ENCODE results near the gene C12orf54.
A peak's percentile ranks its signal among the peaks of the same experiment; 100 is the strongest.
"Not testable (repeated sequence)": the region's sequence is repeated elsewhere in the genome, so short reads cannot be mapped to it uniquely, and the experiment has no call there.

Gene C12orf54

GRCh38 chr12:48482198-48482597 lies at the start of gene C12orf54:
TSS of gene C12orf54 (plus strand) at chr12:48482498. CDS start at chr12:48483297, 799 bp downstream.
- Mint-ChIP-seq H3K27me3 (peaks cover 38% of the 10 kb centered on the region), H3K4me3 (no peak within 1 kb of the TSS), H3K27ac (ENCODE audit: low read depth) (no peak within 1 kb of the TSS), H3K9me3 (no peaks in the 10 kb centered on the region), H3K36me3 (ENCODE audit: insufficient read depth) (no peaks in the 10 kb centered on the region), H3K4me1 (no peaks in the 10 kb centered on the region)
- ATAC-seq (replicated peaks; ENCODE audit: extremely low read depth, poor library complexity, severe bottlenecking) (no peak), DNase-seq (ENCODE audit: low spot score in 2 of 2) (no peak)

- not testable (repeated sequence) for H3K27ac Mint-ChIP-seq (ENCODE audit: low read depth); H3K4me3 Mint-ChIP-seq; H3K36me3 Mint-ChIP-seq (ENCODE audit: insufficient read depth); ATAC-seq (replicated peaks; ENCODE audit: extremely low read depth, poor library complexity, severe bottlenecking); DNase-seq (ENCODE audit: low spot score in 2 of 2); H3K9me3 Mint-ChIP-seq; H3K4me1 Mint-ChIP-seq
- peaks cover 47% of the 10 kb centered on the region for H3K27me3 Mint-ChIP-seq
Measured at GRCh38 chr12:48434016-48434415, 48.3 kb upstream of the C12orf54 start.

GRCh38 chr12:48441069-48441468 lies 41.2 kb upstream of the C12orf54 start:
- H3K4me3 Mint-ChIP-seq: no peak overlapping the region
- H3K9me3 Mint-ChIP-seq: no peaks in the 10 kb centered on the region
- no peaks in the 10 kb centered on the region for H3K36me3 Mint-ChIP-seq (ENCODE audit: insufficient read depth)
- peaks cover 47% of the 10 kb centered on the region for H3K27me3 Mint-ChIP-seq
- H3K4me1 Mint-ChIP-seq: no peaks in the 10 kb centered on the region
- ATAC-seq (replicated peaks; ENCODE audit: extremely low read depth, poor library complexity, severe bottlenecking) (no peak), DNase-seq (ENCODE audit: low spot score in 2 of 2) (no peak)
- no peak overlapping the region for H3K27ac Mint-ChIP-seq (ENCODE audit: low read depth)

- no peak overlapping the region for H3K4me3 Mint-ChIP-seq
- no peak overlapping the region for H3K27ac Mint-ChIP-seq (ENCODE audit: low read depth)
- no peaks in the 10 kb centered on the region for H3K9me3 Mint-ChIP-seq
- H3K4me1 Mint-ChIP-seq: no peaks in the 10 kb centered on the region
- no peaks in the 10 kb centered on the region for H3K36me3 Mint-ChIP-seq (ENCODE audit: insufficient read depth)
- H3K27me3 Mint-ChIP-seq: peaks cover 36% of the 10 kb centered on the region
- no peak for DNase-seq (ENCODE audit: low spot score in 2 of 2)
- ATAC-seq (replicated peaks; ENCODE audit: extremely low read depth, poor library complexity, severe bottlenecking): no peak
Measured at GRCh38 chr12:48442179-48442847, 40.0 kb upstream of the C12orf54 start.

GRCh38 chr12:48445538-48445937 lies 36.8 kb upstream of the C12orf54 start:
- Mint-ChIP-seq H3K27ac (ENCODE audit: low read depth) (no peak overlapping the region), H3K36me3 (ENCODE audit: insufficient read depth) (no peaks in the 10 kb centered on the region), H3K9me3 (peaks cover 9% of the 10 kb centered on the region), H3K4me3 (no peak overlapping the region), H3K4me1 (no peaks in the 10 kb centered on the region), H3K27me3 (peaks cover 47% of the 10 kb centered on the region)
- no peak for ATAC-seq (replicated peaks; ENCODE audit: extremely low read depth, poor library complexity, severe bottlenecking)
- DNase-seq (ENCODE audit: low spot score in 2 of 2): no peak

- Mint-ChIP-seq H3K27me3 (peaks cover 49% of the 10 kb centered on the region), H3K36me3 (ENCODE audit: insufficient read depth) (no peaks in the 10 kb centered on the region), H3K4me1 (no peaks in the 10 kb centered on the region), H3K27ac (ENCODE audit: low read depth) (no peak overlapping the region), H3K4me3 (no peak overlapping the region), H3K9me3 (peaks cover 9% of the 10 kb centered on the region)
- DNase-seq (ENCODE audit: low spot score in 2 of 2) (no peak), ATAC-seq (replicated peaks; ENCODE audit: extremely low read depth, poor library complexity, severe bottlenecking) (no peak)
Measured at GRCh38 chr12:48446161-48446776, 36.0 kb upstream of the C12orf54 start.

GRCh38 chr12:48447755-48448154 lies 34.5 kb upstream of the C12orf54 start:
- H3K4me1 Mint-ChIP-seq: no peaks in the 10 kb centered on the region
- peaks cover 9% of the 10 kb centered on the region for H3K9me3 Mint-ChIP-seq
- no peaks in the 10 kb centered on the region for H3K36me3 Mint-ChIP-seq (ENCODE audit: insufficient read depth)
- ATAC-seq (replicated peaks; ENCODE audit: extremely low read depth, poor library complexity, severe bottlenecking): no peak
- peaks cover 37% of the 10 kb centered on the region for H3K27me3 Mint-ChIP-seq
- H3K27ac Mint-ChIP-seq (ENCODE audit: low read depth): no peak overlapping the region
- DNase-seq (ENCODE audit: low spot score in 2 of 2): no peak
- no peak overlapping the region for H3K4me3 Mint-ChIP-seq

GRCh38 chr12:48451372-48451771 lies 30.9 kb upstream of the C12orf54 start:
- ATAC-seq (replicated peaks; ENCODE audit: extremely low read depth, poor library complexity, severe bottlenecking): no peak

GRCh38 chr12:48452961-48453360 lies 29.3 kb upstream of the C12orf54 start:
- H3K27me3 Mint-ChIP-seq: peaks cover 22% of the 10 kb centered on the region
- not testable (repeated sequence) for H3K4me1 Mint-ChIP-seq; H3K27ac Mint-ChIP-seq (ENCODE audit: low read depth); H3K4me3 Mint-ChIP-seq; DNase-seq (ENCODE audit: low spot score in 2 of 2); H3K9me3 Mint-ChIP-seq; H3K36me3 Mint-ChIP-seq (ENCODE audit: insufficient read depth); ATAC-seq (replicated peaks; ENCODE audit: extremely low read depth, poor library complexity, severe bottlenecking)

More at GRCh38 chr12:48451372-48451771, 30.9 kb upstream of the C12orf54 start:
- H3K4me1 Mint-ChIP-seq: no peaks in the 10 kb centered on the region
- no peaks in the 10 kb centered on the region for H3K36me3 Mint-ChIP-seq (ENCODE audit: insufficient read depth)
- no peak for DNase-seq (ENCODE audit: low spot score in 2 of 2)
- H3K9me3 Mint-ChIP-seq: peaks cover 9% of the 10 kb centered on the region
- peaks cover 14% of the 10 kb centered on the region for H3K27me3 Mint-ChIP-seq
- no peak overlapping the region for H3K4me3 Mint-ChIP-seq
- H3K27ac Mint-ChIP-seq (ENCODE audit: low read depth): no peak overlapping the region

- no peak for DNase-seq (ENCODE audit: low spot score in 2 of 2)
- peaks cover 9% of the 10 kb centered on the region for H3K9me3 Mint-ChIP-seq
- no peaks in the 10 kb centered on the region for H3K4me1 Mint-ChIP-seq
Measured at GRCh38 chr12:48454667-48455066, 27.6 kb upstream of the C12orf54 start.

GRCh38 chr12:48455116-48455515 lies 27.2 kb upstream of the C12orf54 start:
- Mint-ChIP-seq H3K27me3 (peaks cover 36% of the 10 kb centered on the region), H3K9me3 (peaks cover 4% of the 10 kb centered on the region), H3K36me3 (ENCODE audit: insufficient read depth) (no peaks in the 10 kb centered on the region), H3K4me3 (no peak overlapping the region), H3K4me1 (no peaks in the 10 kb centered on the region), H3K27ac (ENCODE audit: low read depth) (no peak overlapping the region)
- no peak for DNase-seq (ENCODE audit: low spot score in 2 of 2)
- ATAC-seq (replicated peaks; ENCODE audit: extremely low read depth, poor library complexity, severe bottlenecking): no peak

More at GRCh38 chr12:48454667-48455066, 27.6 kb upstream of the C12orf54 start:
- Mint-ChIP-seq H3K27ac (ENCODE audit: low read depth) (no peak overlapping the region), H3K36me3 (ENCODE audit: insufficient read depth) (no peaks in the 10 kb centered on the region), H3K27me3 (peaks cover 36% of the 10 kb centered on the region), H3K4me3 (no peak overlapping the region)
- peak; percentile 36 for ATAC-seq (replicated peaks; ENCODE audit: extremely low read depth, poor library complexity, severe bottlenecking)

- Mint-ChIP-seq H3K27ac (ENCODE audit: low read depth) (no peak overlapping the region), H3K4me1 (no peaks in the 10 kb centered on the region), H3K9me3 (no peaks in the 10 kb centered on the region), H3K4me3 (no peak overlapping the region), H3K27me3 (peaks cover 60% of the 10 kb centered on the region), H3K36me3 (ENCODE audit: insufficient read depth) (no peaks in the 10 kb centered on the region)
- ATAC-seq (replicated peaks; ENCODE audit: extremely low read depth, poor library complexity, severe bottlenecking): no peak
- no peak for DNase-seq (ENCODE audit: low spot score in 2 of 2)
Measured at GRCh38 chr12:48459259-48459658, 23.0 kb upstream of the C12orf54 start.

GRCh38 chr12:48469027-48469426 lies 13.3 kb upstream of the C12orf54 start:
- not testable (repeated sequence) for H3K4me3 Mint-ChIP-seq; H3K36me3 Mint-ChIP-seq (ENCODE audit: insufficient read depth); H3K4me1 Mint-ChIP-seq; DNase-seq (ENCODE audit: low spot score in 2 of 2); ATAC-seq (replicated peaks; ENCODE audit: extremely low read depth, poor library complexity, severe bottlenecking); H3K27ac Mint-ChIP-seq (ENCODE audit: low read depth)
- Mint-ChIP-seq H3K27me3 (peaks cover 41% of the 10 kb centered on the region), H3K9me3 (peaks cover 30% of the 10 kb centered on the region)

Measured in central memory CD8-positive, alpha-beta T cell (primary cell).